Ovary (tissue), 3 donors: ENCODE data around the gene RAB22A.

Experiments used
- CTCF ChIP-seq, 3 donors: fragments of 450-650 bp in 2 of 3; fragments of 200-600 bp in 1 of 3; IDR thresholded peaks; one replicate each; pipeline versions ENCODE4 v1.5.1 to v1.8.0; 2016 to 2022; ENCODE audit warnings: antibody characterized with exemption in 3 of 3, mild to moderate bottlenecking in 1 of 3
- EP300 ChIP-seq: sonication (generic); formaldehyde crosslinking; IDR thresholded peaks from one replicate; pipeline ENCODE4 v1.6.1; 2017; ENCODE audit warnings: antibody characterized with exemption
- POLR2A ChIP-seq: fragments of 450-650 bp; IDR thresholded peaks from one replicate; pipeline ENCODE4 v1.6.1; 2017; ENCODE audit warnings: antibody characterized with exemption, mild to moderate bottlenecking, moderate library complexity
- donor health status: DM: no; HTN: no; CAD: no.

- TF ChIP-seq CTCF (IDR thresholded peaks at IDR 0.05) (no peak), POLR2A (no peak), EP300 (no peak)
These were observed 63.3 kb downstream of the RAB22A start for GRCh38 chr20:58372806-58373205.
